GM23338 (cell line): ENCODE measurements around the gene C19orf25. TPM values are rescaled to one million over a fixed set of nuclear protein-coding genes. Genes with fewer than 3 reads are reported as not detected.

Source experiments
- ATAC-seq: fragments of 200-7000 bp; cut with Tn5 transposase; 3 replicates; pipeline ENCODE4 v1.9.1; 2020
- DNase-seq: peaks from one replicate; pipeline ENCODE4 v3.0.0-alpha.2; 2015; ENCODE audit warnings: low spot score
- H2AFZ ChIP-seq: fragments of 200-600 bp; sonication (generic); 2 replicates; pipeline ENCODE4 v1.8.0; 2016; ENCODE audit warnings: antibody characterized with exemption, mild to moderate bottlenecking, moderate library complexity
- H3F3A ChIP-seq: fragments of 200-600 bp; sonication (generic); replicated peaks from 2 replicates; pipeline ENCODE4 v1.8.0; 2017; ENCODE audit warnings: antibody characterized with exemption, mixed run types, low read depth
- H3K27ac ChIP-seq: fragments of 200-600 bp; sonication (generic); 2 replicates; pipeline ENCODE4 v1.6.1; 2016; ENCODE audit warnings: low read depth
- H3K27me3 ChIP-seq: fragments of 200-600 bp; sonication (generic); 2 replicates; pipeline ENCODE4 v1.8.0; 2016; ENCODE audit warnings: mild to moderate bottlenecking, mixed run types, moderate library complexity; ENCODE audit not compliant: insufficient read depth
- H3K36me3 ChIP-seq: fragments of 200-600 bp; sonication (generic); 2 replicates; pipeline ENCODE4 v1.8.0; 2016; ENCODE audit warnings: mild to moderate bottlenecking; ENCODE audit not compliant: insufficient read depth
- H3K4me1 ChIP-seq: fragments of 200-600 bp; sonication (generic); 2 replicates; pipeline ENCODE4 v1.8.0; 2016; ENCODE audit warnings: mild to moderate bottlenecking, moderate library complexity; ENCODE audit not compliant: insufficient read depth
- H3K4me2 ChIP-seq: fragments of 200-600 bp; sonication (generic); 2 replicates; pipeline ENCODE4 v1.7.1; 2017; ENCODE audit warnings: mixed run types
- H3K4me3 ChIP-seq: fragments of 200-600 bp; sonication (generic); 2 replicates; pipeline ENCODE4 v1.6.1; 2016; ENCODE audit warnings: mixed run types
- H3K79me2 ChIP-seq: fragments of 200-600 bp; sonication (generic); replicated peaks from 2 replicates; pipeline ENCODE4 v1.8.0; 2017; ENCODE audit warnings: mild to moderate bottlenecking; ENCODE audit not compliant: insufficient read depth
- H3K9me2 ChIP-seq: fragments of 200-600 bp; sonication (generic); 2 replicates; pipeline ENCODE4 v1.8.0; 2017; ENCODE audit not compliant: insufficient read depth
- H4K20me1 ChIP-seq: fragments of 200-600 bp; sonication (generic); replicated peaks from 2 replicates; pipeline ENCODE4 v1.8.0; 2017; ENCODE audit warnings: mild to moderate bottlenecking; ENCODE audit not compliant: insufficient read depth
- H3K27ac Mint-ChIP-seq: 2 replicates; pipeline ENCODE4 v1.8.0; 2020; ENCODE audit warnings: inconsistent platforms, mild to moderate bottlenecking, moderate library complexity, mixed read lengths
- H3K27me3 Mint-ChIP-seq: 3 replicates; pipeline ENCODE4 v1.8.0; 2022; ENCODE audit warnings: low read depth, mild to moderate bottlenecking, moderate library complexity, mixed read lengths, inconsistent platforms; ENCODE audit not compliant: insufficient read depth, poor library complexity
- H3K36me3 Mint-ChIP-seq: 3 replicates; pipeline ENCODE4 v1.8.0; 2021; ENCODE audit warnings: low read depth, mild to moderate bottlenecking, inconsistent platforms, moderate library complexity, mixed read lengths
- H3K4me1 Mint-ChIP-seq: 3 replicates; pipeline ENCODE4 v1.8.0; 2020; ENCODE audit warnings: mild to moderate bottlenecking, inconsistent platforms, mixed read lengths
- H3K4me3 Mint-ChIP-seq: 3 replicates; pipeline ENCODE4 v1.8.0; 2021; ENCODE audit warnings: moderate library complexity, mild to moderate bottlenecking, inconsistent platforms, mixed read lengths
- H3K9me3 Mint-ChIP-seq: 3 replicates; pipeline ENCODE4 v1.8.0; 2020; ENCODE audit warnings: moderate library complexity, mild to moderate bottlenecking, inconsistent platforms, mixed read lengths
- CREB1 ChIP-seq: fragments of 250-450 bp; sonication (Bioruptor Pico); IDR thresholded peaks from 2 replicates; pipeline ENCODE4 v1.5.0; 2020; ENCODE audit warnings: low read depth, mild to moderate bottlenecking, moderate library complexity
- EZH2 ChIP-seq: fragments of 200-600 bp; sonication (generic); IDR thresholded peaks from one replicate; pipeline ENCODE4 v1.8.0; 2017; ENCODE audit warnings: antibody characterized with exemption, mild to moderate bottlenecking, low read depth; ENCODE audit not compliant: unreplicated experiment
- JUNB ChIP-seq: IDR thresholded peaks from one replicate; pipeline ENCODE4 v1.6.1; 2016; ENCODE audit warnings: antibody characterized with exemption; ENCODE audit not compliant: unreplicated experiment
- NANOG ChIP-seq: IDR thresholded peaks from 2 replicates; pipeline ENCODE4 v1.6.1; 2016; ENCODE audit warnings: antibody characterized with exemption, borderline replicate concordance
- POLR2AphosphoS5 ChIP-seq: IDR thresholded peaks from 2 replicates; pipeline ENCODE4 v1.6.1; 2016; ENCODE audit warnings: antibody characterized with exemption, low read depth
- STAT1 ChIP-seq: IDR thresholded peaks from one replicate; pipeline ENCODE4 v1.6.1; 2016; ENCODE audit warnings: antibody characterized with exemption; ENCODE audit not compliant: unreplicated experiment
- ZNF114 ChIP-seq: fragments of 250-450 bp; sonication (Bioruptor Pico); IDR thresholded peaks from 2 replicates; pipeline ENCODE4 v1.5.0; 2020; ENCODE audit warnings: mild to moderate bottlenecking, moderate library complexity
- polyA plus RNA-seq: library from polyadenylated mRNA; unstranded; fragments of >200 nt; fragmentation: Nextera tagmentation; extraction: Ambion mirVana; gene quantifications from 2 replicates; pipeline ENCODE4 v1.2.1, GENCODE V29; 2016
- total RNA-seq: library from RNA; depleted of rRNA; stranded (reverse); fragments of >200 nt; shearing (Covaris generic); gene quantifications from 2 replicates; pipeline ENCODE4 v1.2.3, GENCODE V29; 2014
- TF ChIP-seq, protein P1 (sequence below): IDR thresholded peaks from one replicate; pipeline ENCODE4 v1.6.1; 2018; ENCODE audit warnings: antibody characterized with exemption; ENCODE audit not compliant: unreplicated experiment
- TF ChIP-seq, protein P2 (sequence below): fragments of 250-450 bp; sonication (Bioruptor Pico); IDR thresholded peaks from 2 replicates; pipeline ENCODE4 v1.5.0; 2020; ENCODE audit warnings: mild to moderate bottlenecking, moderate library complexity

The C19orf25 gene
- total and polyA plus RNA-seq, 2 experiments from 2014 or later, result 43.5 to 61.1 TPM

DNA sequence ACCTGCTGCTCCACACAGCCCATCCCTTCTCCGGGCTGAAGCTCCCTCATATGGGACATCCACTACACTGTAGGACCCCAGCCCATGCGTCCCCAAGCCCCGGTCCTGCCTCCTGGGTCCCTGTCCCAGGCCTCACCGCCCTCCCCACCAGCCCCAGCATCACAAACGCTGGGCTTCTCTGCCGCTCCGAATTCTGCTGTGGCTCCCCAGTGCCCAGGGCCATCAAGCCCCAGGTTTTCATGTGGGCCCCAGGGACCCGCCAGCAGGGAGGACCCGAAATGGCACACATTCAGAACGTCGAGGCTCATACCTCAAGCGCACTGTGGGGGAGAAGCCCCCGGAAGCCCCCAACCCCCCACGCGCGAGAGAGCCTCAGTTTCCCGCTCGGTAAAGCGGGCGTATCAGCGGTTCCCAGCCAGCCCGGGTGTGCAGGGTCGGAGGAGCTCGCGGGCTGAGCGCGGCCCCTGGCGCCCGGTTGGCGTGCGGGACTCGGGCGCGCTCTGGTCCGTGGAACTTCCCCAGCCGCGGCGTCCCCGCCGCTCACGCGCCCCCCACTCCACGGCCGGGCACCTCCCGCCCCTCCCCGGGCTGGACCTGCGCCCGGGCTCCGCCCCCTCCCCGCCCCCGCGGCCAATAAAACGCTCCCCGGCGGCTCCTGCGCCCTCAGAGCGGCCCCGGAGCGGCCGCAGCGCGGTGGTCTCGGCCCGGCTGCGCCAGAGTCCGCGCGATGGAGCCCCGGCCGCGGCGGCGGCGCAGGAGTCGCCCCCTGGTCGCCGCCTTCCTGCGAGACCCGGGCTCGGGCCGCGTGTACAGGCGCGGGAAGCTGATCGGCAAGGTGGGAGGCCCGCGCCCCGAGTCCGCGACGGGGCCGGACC is 44.6 kb upstream of the C19orf25 start, which contains the start of gene PLK5:
PLK5 (plus strand) TSS at position 666 of the 875 bp plus-strand sequence. CDS start 2,920 bp downstream, outside the sequence.
- Histone ChIP-seq H3K27ac (no peak within 1 kb of the TSS), H3K36me3 (no peaks in the 10 kb centered on the region), H3K4me1 (no peaks in the 10 kb centered on the region), H3K4me3 (peak within 1 kb of the TSS; percentile 52), H3K9me2 (no peaks in the 10 kb centered on the region), H3K79me2 (no peaks in the 10 kb centered on the region), H3K27me3 (peaks cover 27% of the 10 kb centered on the region), H3K4me2 (peak within 1 kb of the TSS; percentile 71), H4K20me1 (no peaks in the 10 kb centered on the region; the same call in 1 of the 2 replicates), H2AFZ (no peak within 1 kb of the TSS), H3F3A (0 out of 2 replicates have a peak, but pooled peaks cover 4% of the 10 kb centered on the region)
- Mint-ChIP-seq H3K9me3 (peaks cover 3% of the 10 kb centered on the region; the same call in 2 of the 3 replicates), H3K27me3 (peaks cover 47% of the 10 kb centered on the region), H3K4me3 (peak within 1 kb of the TSS; percentile 70), H3K27ac (no peak within 1 kb of the TSS), H3K4me1 (peaks cover 6% of the 10 kb centered on the region; the same call in 2 of the 3 replicates), H3K36me3 (peaks cover 4% of the 10 kb centered on the region; the same call in 1 of the 3 replicates)
- peak; percentile 66 for TF ChIP-seq POLR2AphosphoS5
- no peak for TF ChIP-seq STAT1
- ATAC-seq (peak; percentile 66), DNase-seq (peak; percentile 66)

DNA sequence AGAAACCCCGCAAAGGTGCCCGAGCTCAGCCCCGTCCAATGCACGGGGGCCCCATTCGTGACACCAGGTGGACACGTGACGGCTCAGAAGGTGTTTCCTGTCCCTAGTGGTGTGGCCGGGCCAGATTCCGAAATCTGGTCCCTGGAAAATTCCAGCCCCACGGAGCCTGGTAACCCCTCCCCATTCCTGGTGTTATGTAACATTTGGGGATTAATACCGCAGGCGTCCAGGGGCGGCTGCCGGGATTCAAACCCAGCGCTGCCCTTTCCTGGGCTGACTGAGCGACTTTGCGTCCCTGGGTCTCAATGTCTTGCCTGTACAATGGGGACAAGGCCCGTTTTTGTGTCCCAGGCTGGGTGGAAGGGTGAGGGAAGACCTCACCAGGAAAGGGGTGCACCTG is 43.8 kb upstream of the C19orf25 start:
- DNase-seq (no peak), ATAC-seq (no peak)
- no peaks in the 10 kb centered on the region; the same call in 1 of the 2 replicates for H4K20me1 ChIP-seq
- peaks cover 8% of the 10 kb centered on the region for H3K9me3 Mint-ChIP-seq
- H3K36me3 ChIP-seq, result no peaks in the 10 kb centered on the region
- H3K36me3 Mint-ChIP-seq, result peaks cover 4% of the 10 kb centered on the region; the same call in 1 of the 3 replicates
- no peak overlapping the region for H3K4me3 ChIP-seq
- peaks cover 27% of the 10 kb centered on the region for H3K27me3 ChIP-seq
- H3K79me2 ChIP-seq, result no peaks in the 10 kb centered on the region
- H3K4me1 ChIP-seq, result no peaks in the 10 kb centered on the region
- no peak overlapping the region for H2AFZ ChIP-seq
- no peak overlapping the region for H3K27ac Mint-ChIP-seq
- peaks cover 47% of the 10 kb centered on the region for H3K27me3 Mint-ChIP-seq
- peaks cover 6% of the 10 kb centered on the region; the same call in 2 of the 3 replicates for H3K4me1 Mint-ChIP-seq
- no peaks in the 10 kb centered on the region for H3K9me2 ChIP-seq
- no peak overlapping the region for H3K4me3 Mint-ChIP-seq
- no peak overlapping the region for H3K27ac ChIP-seq
- H3K4me2 ChIP-seq, result no peak overlapping the region
- 0 out of 2 replicates have a peak, but pooled peaks cover 4% of the 10 kb centered on the region for H3F3A ChIP-seq
- TF ChIP-seq NANOG (no peak), CREB1 (CRISPR knock-in tag) (no peak), ZNF114 (CRISPR knock-in tag) (no peak), POLR2AphosphoS5 (no peak), STAT1 (no peak), EZH2 (no peak), JUNB (no peak)
- TF ChIP-seq, protein P1, sequence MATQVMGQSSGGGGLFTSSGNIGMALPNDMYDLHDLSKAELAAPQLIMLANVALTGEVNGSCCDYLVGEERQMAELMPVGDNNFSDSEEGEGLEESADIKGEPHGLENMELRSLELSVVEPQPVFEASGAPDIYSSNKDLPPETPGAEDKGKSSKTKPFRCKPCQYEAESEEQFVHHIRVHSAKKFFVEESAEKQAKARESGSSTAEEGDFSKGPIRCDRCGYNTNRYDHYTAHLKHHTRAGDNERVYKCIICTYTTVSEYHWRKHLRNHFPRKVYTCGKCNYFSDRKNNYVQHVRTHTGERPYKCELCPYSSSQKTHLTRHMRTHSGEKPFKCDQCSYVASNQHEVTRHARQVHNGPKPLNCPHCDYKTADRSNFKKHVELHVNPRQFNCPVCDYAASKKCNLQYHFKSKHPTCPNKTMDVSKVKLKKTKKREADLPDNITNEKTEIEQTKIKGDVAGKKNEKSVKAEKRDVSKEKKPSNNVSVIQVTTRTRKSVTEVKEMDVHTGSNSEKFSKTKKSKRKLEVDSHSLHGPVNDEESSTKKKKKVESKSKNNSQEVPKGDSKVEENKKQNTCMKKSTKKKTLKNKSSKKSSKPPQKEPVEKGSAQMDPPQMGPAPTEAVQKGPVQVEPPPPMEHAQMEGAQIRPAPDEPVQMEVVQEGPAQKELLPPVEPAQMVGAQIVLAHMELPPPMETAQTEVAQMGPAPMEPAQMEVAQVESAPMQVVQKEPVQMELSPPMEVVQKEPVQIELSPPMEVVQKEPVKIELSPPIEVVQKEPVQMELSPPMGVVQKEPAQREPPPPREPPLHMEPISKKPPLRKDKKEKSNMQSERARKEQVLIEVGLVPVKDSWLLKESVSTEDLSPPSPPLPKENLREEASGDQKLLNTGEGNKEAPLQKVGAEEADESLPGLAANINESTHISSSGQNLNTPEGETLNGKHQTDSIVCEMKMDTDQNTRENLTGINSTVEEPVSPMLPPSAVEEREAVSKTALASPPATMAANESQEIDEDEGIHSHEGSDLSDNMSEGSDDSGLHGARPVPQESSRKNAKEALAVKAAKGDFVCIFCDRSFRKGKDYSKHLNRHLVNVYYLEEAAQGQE, result no peak
- TF ChIP-seq, protein P2, sequence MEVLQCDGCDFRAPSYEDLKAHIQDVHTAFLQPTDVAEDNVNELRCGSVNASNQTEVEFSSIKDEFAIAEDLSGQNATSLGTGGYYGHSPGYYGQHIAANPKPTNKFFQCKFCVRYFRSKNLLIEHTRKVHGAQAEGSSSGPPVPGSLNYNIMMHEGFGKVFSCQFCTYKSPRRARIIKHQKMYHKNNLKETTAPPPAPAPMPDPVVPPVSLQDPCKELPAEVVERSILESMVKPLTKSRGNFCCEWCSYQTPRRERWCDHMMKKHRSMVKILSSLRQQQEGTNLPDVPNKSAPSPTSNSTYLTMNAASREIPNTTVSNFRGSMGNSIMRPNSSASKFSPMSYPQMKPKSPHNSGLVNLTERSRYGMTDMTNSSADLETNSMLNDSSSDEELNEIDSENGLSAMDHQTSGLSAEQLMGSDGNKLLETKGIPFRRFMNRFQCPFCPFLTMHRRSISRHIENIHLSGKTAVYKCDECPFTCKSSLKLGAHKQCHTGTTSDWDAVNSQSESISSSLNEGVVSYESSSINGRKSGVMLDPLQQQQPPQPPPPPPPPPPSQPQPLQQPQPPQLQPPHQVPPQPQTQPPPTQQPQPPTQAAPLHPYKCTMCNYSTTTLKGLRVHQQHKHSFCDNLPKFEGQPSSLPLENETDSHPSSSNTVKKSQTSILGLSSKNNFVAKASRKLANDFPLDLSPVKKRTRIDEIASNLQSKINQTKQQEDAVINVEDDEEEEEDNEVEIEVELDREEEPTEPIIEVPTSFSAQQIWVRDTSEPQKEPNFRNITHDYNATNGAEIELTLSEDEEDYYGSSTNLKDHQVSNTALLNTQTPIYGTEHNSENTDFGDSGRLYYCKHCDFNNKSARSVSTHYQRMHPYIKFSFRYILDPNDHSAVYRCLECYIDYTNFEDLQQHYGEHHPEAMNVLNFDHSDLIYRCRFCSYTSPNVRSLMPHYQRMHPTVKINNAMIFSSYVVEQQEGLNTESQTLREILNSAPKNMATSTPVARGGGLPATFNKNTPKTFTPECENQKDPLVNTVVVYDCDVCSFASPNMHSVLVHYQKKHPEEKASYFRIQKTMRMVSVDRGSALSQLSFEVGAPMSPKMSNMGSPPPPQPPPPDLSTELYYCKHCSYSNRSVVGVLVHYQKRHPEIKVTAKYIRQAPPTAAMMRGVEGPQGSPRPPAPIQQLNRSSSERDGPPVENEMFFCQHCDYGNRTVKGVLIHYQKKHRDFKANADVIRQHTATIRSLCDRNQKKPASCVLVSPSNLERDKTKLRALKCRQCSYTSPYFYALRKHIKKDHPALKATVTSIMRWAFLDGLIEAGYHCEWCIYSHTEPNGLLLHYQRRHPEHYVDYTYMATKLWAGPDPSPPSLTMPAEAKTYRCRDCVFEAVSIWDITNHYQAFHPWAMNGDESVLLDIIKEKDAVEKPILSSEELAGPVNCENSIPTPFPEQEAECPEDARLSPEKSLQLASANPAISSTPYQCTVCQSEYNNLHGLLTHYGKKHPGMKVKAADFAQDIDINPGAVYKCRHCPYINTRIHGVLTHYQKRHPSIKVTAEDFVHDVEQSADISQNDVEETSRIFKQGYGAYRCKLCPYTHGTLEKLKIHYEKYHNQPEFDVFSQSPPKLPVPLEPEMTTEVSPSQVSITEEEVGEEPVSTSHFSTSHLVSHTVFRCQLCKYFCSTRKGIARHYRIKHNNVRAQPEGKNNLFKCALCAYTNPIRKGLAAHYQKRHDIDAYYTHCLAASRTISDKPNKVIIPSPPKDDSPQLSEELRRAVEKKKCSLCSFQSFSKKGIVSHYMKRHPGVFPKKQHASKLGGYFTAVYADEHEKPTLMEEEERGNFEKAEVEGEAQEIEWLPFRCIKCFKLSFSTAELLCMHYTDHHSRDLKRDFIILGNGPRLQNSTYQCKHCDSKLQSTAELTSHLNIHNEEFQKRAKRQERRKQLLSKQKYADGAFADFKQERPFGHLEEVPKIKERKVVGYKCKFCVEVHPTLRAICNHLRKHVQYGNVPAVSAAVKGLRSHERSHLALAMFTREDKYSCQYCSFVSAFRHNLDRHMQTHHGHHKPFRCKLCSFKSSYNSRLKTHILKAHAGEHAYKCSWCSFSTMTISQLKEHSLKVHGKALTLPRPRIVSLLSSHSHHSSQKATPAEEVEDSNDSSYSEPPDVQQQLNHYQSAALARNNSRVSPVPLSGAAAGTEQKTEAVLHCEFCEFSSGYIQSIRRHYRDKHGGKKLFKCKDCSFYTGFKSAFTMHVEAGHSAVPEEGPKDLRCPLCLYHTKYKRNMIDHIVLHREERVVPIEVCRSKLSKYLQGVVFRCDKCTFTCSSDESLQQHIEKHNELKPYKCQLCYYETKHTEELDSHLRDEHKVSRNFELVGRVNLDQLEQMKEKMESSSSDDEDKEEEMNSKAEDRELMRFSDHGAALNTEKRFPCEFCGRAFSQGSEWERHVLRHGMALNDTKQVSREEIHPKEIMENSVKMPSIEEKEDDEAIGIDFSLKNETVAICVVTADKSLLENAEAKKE (CRISPR knock-in tag), result no peak
